ENCODE data around the gene PDE4D.
A peak's percentile ranks its signal among the peaks of the same experiment; 100 is the strongest.
"Not testable (repeated sequence)": the region's sequence is repeated elsewhere in the genome, so short reads cannot be mapped to it uniquely, and the experiment has no call there.

Gene PDE4D

DNA sequence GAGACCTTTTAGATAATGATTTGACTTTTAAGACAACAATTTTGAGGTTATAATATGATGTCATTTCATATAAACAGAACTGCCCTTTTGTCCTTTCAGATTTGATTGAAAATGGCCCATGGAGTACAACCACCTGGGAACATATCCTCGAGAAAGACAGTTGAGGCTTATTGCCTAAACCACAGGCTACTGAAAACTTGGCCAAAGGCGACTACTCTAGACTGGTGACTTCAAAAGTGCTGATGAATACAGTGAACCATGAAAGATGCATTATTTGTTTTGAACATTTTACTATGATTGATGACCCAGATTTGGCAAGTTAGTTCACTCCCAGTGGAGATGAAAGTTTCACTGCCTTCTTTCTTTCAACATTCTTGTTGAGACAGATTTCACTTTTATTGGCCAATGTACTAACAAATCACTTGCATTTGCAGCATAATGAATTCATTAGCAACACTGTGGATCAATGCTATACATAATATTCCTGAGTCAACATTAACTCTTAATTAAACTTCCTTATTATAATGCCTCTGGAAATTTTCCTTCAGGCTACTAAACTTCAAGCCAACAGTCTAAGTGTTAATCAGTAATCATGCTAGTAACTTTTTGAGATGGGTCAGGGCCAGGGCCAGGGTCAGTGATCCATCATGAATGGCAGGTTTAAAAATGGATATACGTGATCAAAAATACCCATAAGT, 830.4 kb downstream of the PDE4D start:
- TF ChIP-seq, protein P1, sequence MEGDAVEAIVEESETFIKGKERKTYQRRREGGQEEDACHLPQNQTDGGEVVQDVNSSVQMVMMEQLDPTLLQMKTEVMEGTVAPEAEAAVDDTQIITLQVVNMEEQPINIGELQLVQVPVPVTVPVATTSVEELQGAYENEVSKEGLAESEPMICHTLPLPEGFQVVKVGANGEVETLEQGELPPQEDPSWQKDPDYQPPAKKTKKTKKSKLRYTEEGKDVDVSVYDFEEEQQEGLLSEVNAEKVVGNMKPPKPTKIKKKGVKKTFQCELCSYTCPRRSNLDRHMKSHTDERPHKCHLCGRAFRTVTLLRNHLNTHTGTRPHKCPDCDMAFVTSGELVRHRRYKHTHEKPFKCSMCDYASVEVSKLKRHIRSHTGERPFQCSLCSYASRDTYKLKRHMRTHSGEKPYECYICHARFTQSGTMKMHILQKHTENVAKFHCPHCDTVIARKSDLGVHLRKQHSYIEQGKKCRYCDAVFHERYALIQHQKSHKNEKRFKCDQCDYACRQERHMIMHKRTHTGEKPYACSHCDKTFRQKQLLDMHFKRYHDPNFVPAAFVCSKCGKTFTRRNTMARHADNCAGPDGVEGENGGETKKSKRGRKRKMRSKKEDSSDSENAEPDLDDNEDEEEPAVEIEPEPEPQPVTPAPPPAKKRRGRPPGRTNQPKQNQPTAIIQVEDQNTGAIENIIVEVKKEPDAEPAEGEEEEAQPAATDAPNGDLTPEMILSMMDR (IDR thresholded peaks at IDR 0.05; ENCODE audit: low read depth, low read length): no peak
- in situ Hi-C loops (cut with HindIII; ENCODE audit: low sequenced_read_pairs): no loop called here
- DNase-seq (ENCODE audit: low read depth, low spot score): peak; percentile 53
- no peak overlapping the region for H3K4me3 ChIP-seq (ENCODE audit: low read depth, low read length)

DNA sequence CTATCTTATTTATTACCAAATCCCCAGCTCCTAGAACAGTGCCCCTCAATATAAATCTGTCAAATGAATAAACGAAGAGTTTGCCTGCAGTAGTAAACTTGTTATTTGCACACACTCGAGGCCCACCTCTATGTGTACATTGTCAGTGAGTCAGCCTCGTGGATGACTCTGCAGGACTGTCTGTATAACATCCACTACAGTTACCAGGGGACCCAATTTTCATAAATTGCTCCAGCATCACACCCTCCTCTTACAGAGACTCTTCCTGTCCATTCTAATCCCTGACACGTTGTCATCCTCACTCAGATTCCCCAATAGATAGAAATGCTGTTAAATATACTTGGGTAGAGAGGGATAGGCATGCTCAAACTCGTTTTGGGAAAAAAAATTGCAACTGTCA, 832.1 kb downstream of the PDE4D start:
- no peak for DNase-seq (ENCODE audit: low read depth, low spot score)
- in situ Hi-C loops (cut with HindIII; ENCODE audit: low sequenced_read_pairs): no loop called here
- TF ChIP-seq, protein P1 (IDR thresholded peaks at IDR 0.05; ENCODE audit: low read depth, low read length): no peak
- no peak overlapping the region for H3K4me3 ChIP-seq (ENCODE audit: low read depth, low read length)

GRCh38 chr5:59058969-59059687, 834.4 kb downstream of the PDE4D start:
- in situ Hi-C loops (cut with HindIII; ENCODE audit: low sequenced_read_pairs): no loop called here
- no peak overlapping the region for H3K4me3 ChIP-seq (ENCODE audit: low read depth, low read length)
- DNase-seq (ENCODE audit: low read depth, low spot score): no peak
- TF ChIP-seq, protein P1 (IDR thresholded peaks at IDR 0.05; ENCODE audit: low read depth, low read length): no peak

GRCh38 chr5:59058237-59058636, 835.3 kb downstream of the PDE4D start:
- no peak for DNase-seq (ENCODE audit: low read depth, low spot score)
- in situ Hi-C loops (cut with HindIII; ENCODE audit: low sequenced_read_pairs): no loop called here
- H3K4me3 ChIP-seq (ENCODE audit: low read depth, low read length): no peak overlapping the region
- TF ChIP-seq, protein P1 (IDR thresholded peaks at IDR 0.05; ENCODE audit: low read depth, low read length): no peak

DNA sequence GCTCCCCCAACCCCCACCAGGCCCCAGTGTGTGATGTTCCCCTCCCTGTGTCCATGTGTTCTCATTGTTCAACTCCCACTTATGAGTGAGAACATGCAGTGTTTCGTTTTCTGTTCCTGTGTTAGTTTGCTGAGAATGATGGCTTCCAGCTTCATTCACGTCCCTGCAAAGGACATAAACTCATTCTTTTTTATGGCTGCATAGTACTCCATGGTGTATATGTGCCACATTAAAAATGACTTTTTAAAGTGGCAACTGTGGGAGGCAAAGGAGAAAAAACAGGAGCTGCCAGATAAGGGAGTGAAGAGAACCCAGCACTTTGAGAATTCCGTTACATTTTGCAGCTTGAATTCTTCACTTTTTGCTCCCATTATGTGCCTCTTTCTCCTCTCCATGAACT, 836.9 kb downstream of the PDE4D start:
- H3K4me3 ChIP-seq (ENCODE audit: low read depth, low read length); in situ Hi-C loops (cut with HindIII; ENCODE audit: low sequenced_read_pairs); DNase-seq (ENCODE audit: low read depth, low spot score): not testable (repeated sequence)

GRCh38 chr5:59055745-59056448, 837.6 kb downstream of the PDE4D start:
- in situ Hi-C loops (cut with HindIII; ENCODE audit: low sequenced_read_pairs): no loop called here
- H3K4me3 ChIP-seq (ENCODE audit: low read depth, low read length): no peak overlapping the region
- no peak for DNase-seq (ENCODE audit: low read depth, low spot score)
- TF ChIP-seq, protein P1 (IDR thresholded peaks at IDR 0.05; ENCODE audit: low read depth, low read length): no peak

Data from astrocyte of the spinal cord (primary cell).